B cell (primary cell): ENCODE data around the gene DNAJC1. TPM values are rescaled to one million over a fixed set of nuclear protein-coding genes. Genes with fewer than 3 reads are reported as not detected.

Experiments used
- ATAC-seq: fragments of 200-7000 bp; cut with Tn5 transposase; one replicate; pipeline ENCODE4 v1.10.0; 2021; ENCODE audit warnings: low read depth, mild to moderate bottlenecking, moderate number of reproducible peaks, moderate library complexity
- CTCF ChIA-PET: fragments of 350-600 bp; sonication (Branson Sonifier 250); formaldehyde crosslinking; loops from one replicate; lab custom pipeline; 2021; ENCODE audit warnings: antibody characterized with exemption, inconsistent platforms; lab: Charles Lee
- POLR2A ChIA-PET: fragments of 350-600 bp; sonication (Branson Sonifier 250); formaldehyde crosslinking; loops from one replicate; lab custom pipeline; 2021; ENCODE audit warnings: antibody characterized with exemption; lab: Charles Lee
- DNase-seq: peaks from one replicate; pipeline ENCODE4 v3.0.0; 2013
- H2AFZ ChIP-seq: 2 replicates; pipeline ENCODE4 v1.6.1; 2012; ENCODE audit warnings: mild to moderate bottlenecking, low read depth, low read length; ENCODE audit not compliant: insufficient read depth, poor library complexity, severe bottlenecking
- H3K27ac ChIP-seq, 2 donors: 1 replicate in 1 of 2; 2 replicates in 1 of 2; pipeline ENCODE4 v1.5.1; 2012 to 2013; ENCODE audit warnings: low read length in 2 of 2, mild to moderate bottlenecking in 2 of 2, moderate library complexity in 1 of 2
- H3K27me3 ChIP-seq, 4 experiments: fragments of 200-600 bp in 1 of 4; sonication (generic) in 1 of 4; replicated peaks in 1 of 4; 1 replicate in 2 of 4; 2 replicates in 2 of 4; pipeline versions ENCODE4 v1.6.1 to v1.7.0; 2013 to 2016; ENCODE audit warnings: low read length in 3 of 4, mild to moderate bottlenecking in 2 of 4, mixed read lengths in 1 of 4, moderate library complexity in 1 of 4; ENCODE audit not compliant: insufficient read depth in 4 of 4, control insufficient read depth in 3 of 4; ENCODE audit errors: control extremely low read depth in 1 of 4
- H3K36me3 ChIP-seq, 2 experiments: replicated peaks in 1 of 2; 1 replicate in 1 of 2; 2 replicates in 1 of 2; pipeline versions ENCODE4 v1.6.1 to v1.7.1; 2013; ENCODE audit warnings: low read length in 1 of 2; ENCODE audit not compliant: insufficient read depth in 2 of 2, control insufficient read depth in 1 of 2; ENCODE audit errors: control extremely low read depth in 1 of 2, extremely low read depth in 1 of 2
- H3K4me1 ChIP-seq, 2 donors: fragments of 200-600 bp in 1 of 2; sonication (generic) in 1 of 2; 1 replicate in 1 of 2; 2 replicates in 1 of 2; pipeline versions ENCODE4 v1.5.1 to v1.6.1; 2013 to 2017; ENCODE audit warnings: low read length in 2 of 2; ENCODE audit not compliant: control insufficient read depth in 2 of 2, insufficient read depth in 2 of 2
- H3K4me2 ChIP-seq: replicated peaks from 2 replicates; pipeline ENCODE3; 2012; ENCODE audit warnings: mild to moderate bottlenecking, low read depth, low read length; ENCODE audit not compliant: poor library complexity, severe bottlenecking
- H3K4me3 ChIP-seq, 5 experiments: fragments of 200-600 bp in 1 of 5; sonication (generic) in 1 of 5; 1 replicate in 3 of 5; 2 replicates in 2 of 5; pipeline versions ENCODE4 v1.5.1 to v1.7.0; 2011 to 2016; ENCODE audit warnings: low read length in 4 of 5, mild to moderate bottlenecking in 4 of 5, low read depth in 2 of 5, control low read depth in 1 of 5, moderate library complexity in 1 of 5; ENCODE audit not compliant: insufficient read depth in 1 of 5; ENCODE audit errors: control extremely low read depth in 1 of 5, extremely low read depth in 1 of 5
- H3K79me2 ChIP-seq: fragments of 200-600 bp; sonication (generic); one replicate; pipeline ENCODE4 v1.6.0; 2016; ENCODE audit warnings: low read length; ENCODE audit not compliant: control insufficient read depth, insufficient read depth
- H3K9ac ChIP-seq: fragments of 200-600 bp; sonication (generic); 2 replicates; pipeline ENCODE4 v1.6.1; 2017; ENCODE audit warnings: mild to moderate bottlenecking, low read length, moderate library complexity
- H3K9me3 ChIP-seq, 3 donors: one replicate each; pipeline versions ENCODE4 v1.6.1 to v1.7.1; 2013; ENCODE audit warnings: low read length in 2 of 3; ENCODE audit not compliant: control insufficient read depth in 2 of 3, insufficient read depth in 1 of 3; ENCODE audit errors: control extremely low read depth in 1 of 3
- H4K20me1 ChIP-seq: 2 replicates; pipeline ENCODE4 v1.6.0; 2012; ENCODE audit warnings: mild to moderate bottlenecking, low read length; ENCODE audit not compliant: insufficient read depth, control insufficient read depth, poor library complexity, severe bottlenecking
- H3K27ac Mint-ChIP-seq: one replicate; pipeline ENCODE4 v1.8.0; 2021; ENCODE audit warnings: mixed read lengths
- H3K27me3 Mint-ChIP-seq: one replicate; pipeline ENCODE4 v1.8.0; 2021; ENCODE audit warnings: mixed read lengths
- H3K4me1 Mint-ChIP-seq: one replicate; pipeline ENCODE4 v1.8.0; 2021; ENCODE audit warnings: mixed read lengths
- H3K4me3 Mint-ChIP-seq: one replicate; pipeline ENCODE4 v1.8.0; 2021; ENCODE audit warnings: mixed read lengths
- H3K9me3 Mint-ChIP-seq: one replicate; pipeline ENCODE4 v1.8.0; 2022; ENCODE audit warnings: mixed read lengths; ENCODE audit not compliant: insufficient read depth
- CTCF ChIP-seq: fragments of 200-600 bp; IDR thresholded peaks from one replicate; pipeline ENCODE4 v1.8.0; 2022; ENCODE audit warnings: antibody characterized with exemption, mild to moderate bottlenecking
- EZH2 ChIP-seq: IDR thresholded peaks from 2 replicates; pipeline ENCODE4 v1.6.1; 2012; ENCODE audit warnings: borderline replicate concordance, low read depth, mild to moderate bottlenecking, moderate library complexity, low read length; ENCODE audit not compliant: insufficient read depth, poor library complexity, severe bottlenecking
- WGBS: methylation state at CpG from one replicate; pipeline ENCODE4 v1.1.5; 2013; ENCODE audit warnings: missing lambda C conversion rate; ENCODE audit not compliant: insufficient coverage; 5-methylcytosine and 5-hydroxymethylcytosine counted together
- intact Hi-C: fragments of 100-400 bp; cut with micrococcal nuclease; formaldehyde crosslinking; loops from one replicate; pipeline ENCODE4 v1.10.0; 2022
- polyA plus RNA-seq: library from polyadenylated mRNA; depleted of rRNA; stranded (reverse); fragments of >200 nt; gene quantifications from 2 replicates; pipeline ENCODE4 v1.2.3, GENCODE V29; 2012
- total RNA-seq, 2 donors: library from RNA; stranded (reverse); fragments of 120-200 nt in 1 of 2; gene quantifications; 1 replicate in 1 of 2; 2 replicates in 1 of 2; pipeline versions ENCODE4 v1.2.3 to v1.2.4, GENCODE V29; 2013 to 2022

DNAJC1 gene
- total and polyA plus RNA-seq, 2 donors (not counting 1 experiment from before 2014, with no cell fraction given): 9.4 to 15.4 TPM

- no peak for TF ChIP-seq EZH2
- no peak for TF ChIP-seq CTCF
- Histone ChIP-seq H3K9ac (no peak overlapping the region), H3K36me3 (no peaks in the 10 kb centered on the region), H3K9me3 (peaks cover 0 to 9% (median 0%) of the 10 kb centered on the region in 3 donors), H3K27ac (no peak overlapping the region), H3K27me3 (no peaks in the 10 kb centered on the region), H2AFZ (no peak overlapping the region), H3K79me2 (no peaks in the 10 kb centered on the region), H4K20me1 (no peaks in the 10 kb centered on the region), H3K4me3 (no peak overlapping the region), H3K4me2 (no peak overlapping the region), H3K4me1 (no peaks in the 10 kb centered on the region)
- H3K4me3 Mint-ChIP-seq: no peak overlapping the region
- intact Hi-C loops: no loop called here
- H3K27me3 Mint-ChIP-seq: no peaks in the 10 kb centered on the region
- ChIA-PET CTCF (no interaction called here), POLR2A (interaction anchor here (0.7 kb wide), 2 partner anchors 465 to 614 kb away, joined by 3 to 8 read pairs; no protein-coding TSS in a partner anchor)
- ATAC-seq (no peak), DNase-seq (no peak)
- H3K4me1 Mint-ChIP-seq: peaks cover 5% of the 10 kb centered on the region
- no peak overlapping the region for H3K27ac Mint-ChIP-seq
- H3K9me3 Mint-ChIP-seq: no peaks in the 10 kb centered on the region
Observed at GRCh38 chr10:21961847-21962246, 41.7 kb downstream of the DNAJC1 start.

GRCh38 chr10:21959998-21960397 is 43.5 kb downstream of the DNAJC1 start:
- peaks cover 5% of the 10 kb centered on the region for H3K4me1 Mint-ChIP-seq
- no peaks in the 10 kb centered on the region for H3K27me3 Mint-ChIP-seq
- ChIA-PET POLR2A (no interaction called here), CTCF (no interaction called here)
- 80% methylated on average over 1 of the region's 2 CpGs for WGBS
- Histone ChIP-seq H2AFZ (no peak overlapping the region), H3K4me1 (no peaks in the 10 kb centered on the region), H3K4me3 (no peak overlapping the region), H3K27me3 (no peaks in the 10 kb centered on the region), H4K20me1 (no peaks in the 10 kb centered on the region), H3K27ac (no peak overlapping the region), H3K4me2 (no peak overlapping the region), H3K9me3 (no peaks in the 10 kb centered on the region), H3K79me2 (no peaks in the 10 kb centered on the region), H3K9ac (no peak overlapping the region), H3K36me3 (no peaks in the 10 kb centered on the region)
- ATAC-seq (no peak), DNase-seq (no peak)
- H3K27ac Mint-ChIP-seq: no peak overlapping the region
- H3K4me3 Mint-ChIP-seq: no peak overlapping the region
- no peaks in the 10 kb centered on the region for H3K9me3 Mint-ChIP-seq
- intact Hi-C loops: no loop called here
- TF ChIP-seq EZH2: no peak
- no peak for TF ChIP-seq CTCF
